Uterus (tissue), 2 donors: ENCODE results near the gene DNMBP.

ENCODE experiments used
- CTCF ChIP-seq, 4 experiments: fragments of 200-600 bp in 2 of 4; fragments of 450-650 bp in 2 of 4; sonication (generic) in 2 of 4; IDR thresholded peaks; one replicate each; pipeline ENCODE4 v1.5.1; 2016 to 2019; ENCODE audit warnings: antibody characterized with exemption in 4 of 4, mild to moderate bottlenecking in 2 of 4, moderate library complexity in 1 of 4
- POLR2A ChIP-seq, 2 donors: fragments of 450-650 bp; IDR thresholded peaks; one replicate each; pipeline ENCODE4 v1.6.1; 2016; ENCODE audit warnings: antibody characterized with exemption in 2 of 2, mild to moderate bottlenecking in 1 of 2, moderate library complexity in 1 of 2

- no peak for TF ChIP-seq CTCF (IDR thresholded peaks at IDR 0.05)
- no peak for TF ChIP-seq POLR2A (IDR thresholded peaks at IDR 0.05)
Observed at GRCh38 chr10:99844433-99844955, 165.3 kb downstream of the DNMBP start.
